ENCODE results near the gene PSD4. TPM values are rescaled to one million over a fixed set of nuclear protein-coding genes. Genes with fewer than 3 reads are reported as not detected.

PSD4 gene
- total and polyA plus RNA-seq, 4 donors, result 20.9 to 48.1 (median 29.0) TPM

DNA sequence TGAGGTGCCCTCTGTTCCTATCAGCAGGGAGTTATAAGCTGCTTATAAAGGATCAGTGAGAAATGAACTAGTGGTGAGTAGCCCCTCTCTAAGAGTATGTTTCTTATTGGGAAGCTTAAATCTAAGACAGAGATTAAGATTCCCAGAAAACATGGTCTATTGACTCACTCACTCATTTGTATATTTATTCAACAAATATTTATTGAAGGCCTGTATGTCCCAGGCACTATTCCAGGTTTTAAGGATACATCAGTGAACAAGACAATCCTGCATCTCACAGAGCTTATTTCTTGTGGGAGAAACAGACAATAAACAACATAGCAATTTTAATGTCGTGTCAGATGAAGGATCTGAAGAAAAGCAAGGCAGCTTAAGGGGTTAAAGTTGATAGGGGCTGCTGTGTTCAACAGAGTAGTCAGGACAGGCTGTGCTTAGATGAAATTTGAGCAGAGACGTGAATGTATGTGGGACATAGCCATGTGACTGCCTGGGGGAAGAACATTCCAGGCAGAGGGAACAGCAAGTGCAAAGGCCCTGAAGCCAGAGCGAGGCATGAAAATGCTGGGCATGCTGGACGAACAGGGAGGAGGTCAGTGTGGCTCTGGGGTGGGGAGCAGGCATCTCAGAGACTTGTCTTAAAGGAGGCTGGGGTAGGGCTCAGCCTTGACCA, 14.8 kb upstream of the PSD4 start:
- TF ChIP-seq, protein P1, sequence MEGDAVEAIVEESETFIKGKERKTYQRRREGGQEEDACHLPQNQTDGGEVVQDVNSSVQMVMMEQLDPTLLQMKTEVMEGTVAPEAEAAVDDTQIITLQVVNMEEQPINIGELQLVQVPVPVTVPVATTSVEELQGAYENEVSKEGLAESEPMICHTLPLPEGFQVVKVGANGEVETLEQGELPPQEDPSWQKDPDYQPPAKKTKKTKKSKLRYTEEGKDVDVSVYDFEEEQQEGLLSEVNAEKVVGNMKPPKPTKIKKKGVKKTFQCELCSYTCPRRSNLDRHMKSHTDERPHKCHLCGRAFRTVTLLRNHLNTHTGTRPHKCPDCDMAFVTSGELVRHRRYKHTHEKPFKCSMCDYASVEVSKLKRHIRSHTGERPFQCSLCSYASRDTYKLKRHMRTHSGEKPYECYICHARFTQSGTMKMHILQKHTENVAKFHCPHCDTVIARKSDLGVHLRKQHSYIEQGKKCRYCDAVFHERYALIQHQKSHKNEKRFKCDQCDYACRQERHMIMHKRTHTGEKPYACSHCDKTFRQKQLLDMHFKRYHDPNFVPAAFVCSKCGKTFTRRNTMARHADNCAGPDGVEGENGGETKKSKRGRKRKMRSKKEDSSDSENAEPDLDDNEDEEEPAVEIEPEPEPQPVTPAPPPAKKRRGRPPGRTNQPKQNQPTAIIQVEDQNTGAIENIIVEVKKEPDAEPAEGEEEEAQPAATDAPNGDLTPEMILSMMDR (IDR thresholded peaks at IDR 0.05; ENCODE audit: control extremely low read depth, extremely low read depth), result no peak
- WGBS, 2 donors, result 84 to 92% methylated on average over 4 of the region's 4 CpGs
- Histone ChIP-seq H3K9ac (ENCODE audit: insufficient read depth in 1 of 2, low read length in 2 of 2) (no peak overlapping the region), H3K36me3 (ENCODE audit: control insufficient read depth in 4 of 4, insufficient read depth in 4 of 4, low read length in 4 of 4) (no peaks in the 10 kb centered on the region), H3K27ac (ENCODE audit: low read depth in 1 of 2, low read length in 1 of 2) (no peak overlapping the region), H3K9me3 (ENCODE audit: control insufficient read depth in 4 of 4, insufficient read depth in 3 of 4, low read length in 3 of 4) (no peaks in the 10 kb centered on the region), H3K4me1 (ENCODE audit: control insufficient read depth in 5 of 5, insufficient read depth in 5 of 5, low read length in 5 of 5) (peaks cover 0 to 19% (median 0%) of the 10 kb centered on the region in 5 donors), H3K4me3 (no peak overlapping the region), H3K27me3 (ENCODE audit: control insufficient read depth in 3 of 3, insufficient read depth in 3 of 3, low read length in 2 of 3) (no peaks in the 10 kb centered on the region)
- DNase-seq (peak in 2 of 3 donors; percentile 24 to 34), ATAC-seq (ENCODE audit: insufficient read depth, low FRiP score) (no peak)

DNA sequence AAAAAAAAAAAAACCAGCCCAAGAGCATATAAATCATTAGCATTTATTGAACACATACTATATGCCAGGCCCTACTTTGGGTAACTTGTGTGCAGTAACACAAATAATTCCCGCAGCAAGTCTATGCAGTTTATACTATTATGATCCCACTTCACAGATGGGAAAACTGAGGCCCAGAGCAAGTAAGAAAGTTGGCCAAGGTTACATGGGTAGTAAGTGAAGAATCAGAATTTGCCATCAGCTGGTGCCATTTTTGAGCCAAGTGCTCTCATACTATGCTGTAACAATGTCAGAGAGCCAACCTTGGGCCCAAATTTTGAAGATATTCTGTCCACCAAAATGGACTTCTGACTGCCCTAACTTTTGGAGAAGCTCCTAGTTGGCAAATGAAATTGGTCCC, 13.5 kb upstream of the PSD4 start:
- H3K4me1 ChIP-seq (ENCODE audit: control insufficient read depth in 5 of 5, insufficient read depth in 5 of 5, low read length in 5 of 5), result peaks cover 0 to 19% (median 0%) of the 10 kb centered on the region in 5 donors
- no peaks in the 10 kb centered on the region for H3K27me3 ChIP-seq (ENCODE audit: control insufficient read depth in 3 of 3, insufficient read depth in 3 of 3, low read length in 2 of 3)
- no peak overlapping the region for H3K27ac ChIP-seq (ENCODE audit: low read depth in 1 of 2, low read length in 1 of 2)
- H3K9ac ChIP-seq (ENCODE audit: insufficient read depth in 1 of 2, low read length in 2 of 2), result no peak overlapping the region
- no peak for ATAC-seq (ENCODE audit: insufficient read depth, low FRiP score)
- WGBS, 2 donors, result 97 to 98% methylated on average over 1 of the region's 1 CpG
- H3K9me3 ChIP-seq (ENCODE audit: control insufficient read depth in 4 of 4, insufficient read depth in 3 of 4, low read length in 3 of 4), result no peaks in the 10 kb centered on the region
- TF ChIP-seq, protein P1 (IDR thresholded peaks at IDR 0.05; ENCODE audit: control extremely low read depth, extremely low read depth), result no peak
- no peaks in the 10 kb centered on the region for H3K36me3 ChIP-seq (ENCODE audit: control insufficient read depth in 4 of 4, insufficient read depth in 4 of 4, low read length in 4 of 4)
- H3K4me3 ChIP-seq, result no peak overlapping the region
- no peak for DNase-seq

DNA sequence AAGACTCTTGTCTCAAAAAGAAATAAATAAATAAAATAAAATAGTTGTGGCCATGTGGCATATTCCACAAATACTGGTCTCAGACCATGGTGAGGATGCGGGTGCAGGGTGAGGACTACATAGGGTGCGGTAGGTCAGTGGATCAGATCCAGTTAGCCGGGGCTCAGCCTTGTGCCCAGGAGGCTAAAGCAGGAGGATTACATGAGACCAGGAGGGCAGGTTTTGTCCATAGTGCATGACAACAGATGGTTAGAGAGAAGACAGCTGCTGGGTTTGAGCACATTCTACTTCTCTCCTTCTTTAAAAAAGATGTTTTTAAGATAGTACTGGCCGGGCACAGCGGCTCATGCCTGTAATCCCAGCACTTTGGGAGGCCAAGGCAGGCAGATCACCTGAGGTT, 12.8 kb upstream of the PSD4 start:
- no peak overlapping the region for H3K4me3 ChIP-seq
- peaks cover 0 to 19% (median 0%) of the 10 kb centered on the region in 5 donors for H3K4me1 ChIP-seq (ENCODE audit: control insufficient read depth in 5 of 5, insufficient read depth in 5 of 5, low read length in 5 of 5)
- TF ChIP-seq, protein P1 (IDR thresholded peaks at IDR 0.05; ENCODE audit: control extremely low read depth, extremely low read depth), result no peak
- no peak overlapping the region for H3K9ac ChIP-seq (ENCODE audit: insufficient read depth in 1 of 2, low read length in 2 of 2)
- ATAC-seq (ENCODE audit: insufficient read depth, low FRiP score) (no peak), DNase-seq (no peak)
- no peak overlapping the region for H3K27ac ChIP-seq (ENCODE audit: low read depth in 1 of 2, low read length in 1 of 2)
- 96 to 98% methylated on average over 5 of the region's 5 CpGs for WGBS, 2 donors
- H3K27me3 ChIP-seq (ENCODE audit: control insufficient read depth in 3 of 3, insufficient read depth in 3 of 3, low read length in 2 of 3), result no peaks in the 10 kb centered on the region
- H3K36me3 ChIP-seq (ENCODE audit: control insufficient read depth in 4 of 4, insufficient read depth in 4 of 4, low read length in 4 of 4), result no peaks in the 10 kb centered on the region
- no peaks in the 10 kb centered on the region for H3K9me3 ChIP-seq (ENCODE audit: control insufficient read depth in 4 of 4, insufficient read depth in 3 of 4, low read length in 3 of 4)

DNA sequence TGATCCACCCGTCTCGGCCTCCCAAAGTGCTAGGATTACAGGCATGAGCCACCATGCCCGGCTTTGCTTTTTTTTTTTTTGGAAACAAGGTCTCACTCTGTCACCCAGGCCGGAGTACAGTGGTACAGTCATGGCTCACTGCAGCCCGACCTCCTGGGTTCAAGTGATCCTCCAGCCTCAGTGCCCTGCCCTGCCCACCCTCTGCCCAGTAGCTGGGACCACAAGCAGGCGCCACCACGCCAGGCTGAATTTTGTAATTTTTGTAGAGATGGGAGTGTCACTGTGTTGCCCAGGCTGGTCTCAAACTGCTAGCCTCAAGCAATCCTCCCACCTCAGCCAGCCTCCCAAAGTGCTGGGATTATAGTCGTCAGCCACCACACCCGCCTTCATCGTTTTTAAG, 11.6 kb upstream of the PSD4 start:
- Histone ChIP-seq H3K9me3 (ENCODE audit: control insufficient read depth in 4 of 4, insufficient read depth in 3 of 4, low read length in 3 of 4) (no peaks in the 10 kb centered on the region), H3K9ac (ENCODE audit: insufficient read depth in 1 of 2, low read length in 2 of 2) (no peak overlapping the region), H3K27ac (ENCODE audit: low read depth in 1 of 2, low read length in 1 of 2) (no peak overlapping the region), H3K4me3 (no peak overlapping the region), H3K27me3 (ENCODE audit: control insufficient read depth in 3 of 3, insufficient read depth in 3 of 3, low read length in 2 of 3) (no peaks in the 10 kb centered on the region), H3K4me1 (ENCODE audit: control insufficient read depth in 5 of 5, insufficient read depth in 5 of 5, low read length in 5 of 5) (peaks cover 0 to 13% (median 0%) of the 10 kb centered on the region in 5 donors), H3K36me3 (ENCODE audit: control insufficient read depth in 4 of 4, insufficient read depth in 4 of 4, low read length in 4 of 4) (no peaks in the 10 kb centered on the region)
- no peak for DNase-seq
- WGBS, 2 donors, result 89 to 94% methylated on average over 10 of the region's 10 CpGs
- ATAC-seq (ENCODE audit: insufficient read depth, low FRiP score), result no peak
- TF ChIP-seq, protein P1 (IDR thresholded peaks at IDR 0.05; ENCODE audit: control extremely low read depth, extremely low read depth), result no peak

Measured in lung (tissue), 12 donors.